Activated CD4-positive, alpha-beta T cell treated with anti-CD3 and anti-CD28 coated beads, Interleukin-2, amount 50 U/mL, for 48 hours (primary cell): ENCODE measurements around the gene CLCN5.
"Not testable (repeated sequence)": the region's sequence is repeated elsewhere in the genome, so short reads cannot be mapped to it uniquely, and the experiment has no call there.

Experiments used
- DNase-seq, 2 experiments: peaks; one replicate each; pipeline ENCODE4 v3.0.0-alpha.2; 2020

Gene CLCN5

GRCh38 chrX:50000937-50001542 is 78.6 kb downstream of the CLCN5 start:
- no peak for DNase-seq

GRCh38 chrX:50002067-50002714 is 79.8 kb downstream of the CLCN5 start:
- DNase-seq = no peak

GRCh38 chrX:50003467-50003866 is 81.1 kb downstream of the CLCN5 start:
- DNase-seq = no peak

GRCh38 chrX:50003927-50004326 is 81.5 kb downstream of the CLCN5 start:
- DNase-seq = no peak

GRCh38 chrX:50025591-50025990 is 103.2 kb downstream of the CLCN5 start:
- not testable (repeated sequence) for DNase-seq

DNA sequence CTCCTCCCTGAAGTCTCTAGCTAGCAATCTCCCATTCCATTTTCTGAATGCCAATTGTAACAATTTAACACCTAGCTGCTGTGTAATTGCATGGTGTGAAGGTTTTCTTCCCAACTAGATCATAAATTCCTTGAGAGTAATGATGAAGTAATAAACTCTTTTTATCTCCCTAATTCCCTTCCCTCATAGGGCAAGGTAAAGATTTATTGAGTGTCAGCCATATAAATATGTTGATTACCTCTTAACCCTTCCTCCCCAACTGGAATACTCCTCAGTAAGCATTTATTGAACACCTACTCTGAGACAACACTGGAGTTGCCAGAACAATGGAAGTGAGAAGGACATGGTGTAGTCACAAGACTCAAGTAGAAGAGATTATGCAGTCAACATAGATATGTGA is 112.7 kb downstream of the CLCN5 start:
- no peak for DNase-seq

DNA sequence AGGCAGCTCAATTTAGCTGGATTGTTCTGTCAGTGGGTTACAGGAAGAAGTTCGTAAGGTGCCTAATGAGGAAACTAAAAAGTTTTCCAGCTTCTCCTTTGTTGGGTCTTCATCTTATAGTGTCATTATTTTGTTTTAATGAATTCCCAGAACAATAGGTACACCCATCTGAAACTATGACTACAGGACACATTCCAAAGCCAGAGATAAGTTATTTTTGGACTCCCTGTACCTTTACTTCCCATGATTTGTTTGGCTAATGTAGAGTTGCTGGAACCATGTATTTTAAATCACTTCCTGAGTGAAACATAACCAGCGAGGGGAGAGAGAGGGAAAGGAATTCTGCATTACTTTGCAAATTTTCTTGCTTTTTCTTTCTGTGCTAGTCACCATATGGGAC is 114.0 kb downstream of the CLCN5 start:
- no peak for DNase-seq

GRCh38 chrX:50045823-50046222 is 123.4 kb downstream of the CLCN5 start:
- DNase-seq = no peak

DNA sequence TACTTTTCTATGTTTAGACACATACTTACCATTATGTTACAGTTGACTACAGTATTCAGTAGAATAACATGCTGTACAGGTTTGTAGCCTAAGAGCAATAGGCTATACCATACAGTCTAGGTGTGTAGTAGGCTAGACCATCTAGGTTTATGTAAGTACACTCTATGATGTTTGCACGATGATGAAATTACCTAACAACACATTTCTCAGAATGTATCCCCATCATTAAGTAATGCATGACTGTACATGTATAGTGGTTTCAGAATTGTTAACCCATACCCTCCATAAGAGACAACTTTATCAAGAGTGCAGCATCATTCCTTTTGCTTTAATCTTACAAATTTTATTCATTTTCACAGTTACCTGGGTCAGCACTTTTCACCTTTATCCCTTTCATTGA is 126.8 kb downstream of the CLCN5 start:
- DNase-seq = no peak

DNA sequence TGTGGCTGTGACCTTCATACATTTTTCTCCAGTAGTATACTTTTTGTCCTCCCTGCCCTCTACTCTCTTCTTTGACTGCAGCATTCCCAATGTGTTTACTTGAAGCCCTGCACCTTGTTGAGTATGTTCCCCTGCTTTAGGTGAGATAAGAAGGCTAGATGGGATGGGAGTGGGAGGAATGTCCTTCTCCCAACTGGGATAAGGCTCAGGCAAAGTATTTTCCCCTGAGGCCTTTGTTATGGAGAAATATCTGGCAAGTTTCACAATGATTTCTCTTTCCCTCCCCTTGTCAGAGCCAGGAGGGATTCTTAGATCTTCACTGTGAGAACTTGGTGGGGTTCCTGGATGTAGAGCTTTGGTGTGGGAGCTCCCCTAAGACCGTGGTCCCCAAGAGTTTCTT is 131.8 kb downstream of the CLCN5 start:
- no peak for DNase-seq

GRCh38 chrX:50066318-50066937 is 144.0 kb downstream of the CLCN5 start:
- DNase-seq = no peak

- no peak for DNase-seq
Observed at GRCh38 chrX:50067435-50068284, 145.3 kb downstream of the CLCN5 start.

GRCh38 chrX:50068285-50068563 is 145.8 kb downstream of the CLCN5 start:
- no peak for DNase-seq

GRCh38 chrX:50068893-50069292 is 146.5 kb downstream of the CLCN5 start:
- DNase-seq = no peak

DNA sequence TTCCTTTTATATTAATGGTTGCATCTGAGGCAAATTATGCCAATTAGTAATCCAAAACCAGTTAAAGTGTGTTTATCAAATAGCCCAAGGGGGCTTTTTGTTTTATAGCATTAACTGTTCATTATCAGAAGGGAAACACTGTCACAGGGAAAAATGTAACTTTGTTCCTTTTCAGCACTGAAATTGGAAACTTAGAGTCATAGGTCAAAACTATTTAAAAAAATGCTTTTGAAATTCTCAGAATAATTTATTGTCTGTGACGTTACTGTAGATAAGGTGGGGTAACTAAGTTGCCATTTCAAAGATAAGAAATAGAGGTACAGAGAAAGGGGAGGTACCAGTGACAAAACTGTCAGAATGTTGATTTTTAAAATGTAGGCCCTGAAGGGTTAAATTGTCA is 149.1 kb downstream of the CLCN5 start:
- DNase-seq = no peak

- no peak for DNase-seq
Observed at GRCh38 chrX:50072110-50072509, 149.7 kb downstream of the CLCN5 start.

DNA sequence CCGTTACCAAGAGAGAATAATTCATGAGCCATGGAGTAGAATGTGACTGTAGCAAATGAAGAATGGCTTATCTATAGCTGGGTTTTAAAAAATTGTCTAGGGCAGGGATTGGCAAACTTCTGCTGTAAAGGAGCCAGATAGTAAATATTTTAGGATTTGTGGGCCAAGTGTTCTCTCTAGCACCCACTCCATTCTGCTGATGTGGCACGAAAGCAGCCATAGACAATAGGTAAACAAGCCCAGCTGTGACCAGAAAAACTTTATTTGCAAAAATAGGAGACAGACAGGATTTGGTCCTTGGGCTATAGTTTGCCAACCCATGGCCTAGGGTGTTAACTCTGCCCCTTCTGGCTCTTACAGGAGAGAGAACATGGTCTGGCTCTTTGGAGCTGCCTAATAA is 151.2 kb downstream of the CLCN5 start:
- DNase-seq = no peak

DNA sequence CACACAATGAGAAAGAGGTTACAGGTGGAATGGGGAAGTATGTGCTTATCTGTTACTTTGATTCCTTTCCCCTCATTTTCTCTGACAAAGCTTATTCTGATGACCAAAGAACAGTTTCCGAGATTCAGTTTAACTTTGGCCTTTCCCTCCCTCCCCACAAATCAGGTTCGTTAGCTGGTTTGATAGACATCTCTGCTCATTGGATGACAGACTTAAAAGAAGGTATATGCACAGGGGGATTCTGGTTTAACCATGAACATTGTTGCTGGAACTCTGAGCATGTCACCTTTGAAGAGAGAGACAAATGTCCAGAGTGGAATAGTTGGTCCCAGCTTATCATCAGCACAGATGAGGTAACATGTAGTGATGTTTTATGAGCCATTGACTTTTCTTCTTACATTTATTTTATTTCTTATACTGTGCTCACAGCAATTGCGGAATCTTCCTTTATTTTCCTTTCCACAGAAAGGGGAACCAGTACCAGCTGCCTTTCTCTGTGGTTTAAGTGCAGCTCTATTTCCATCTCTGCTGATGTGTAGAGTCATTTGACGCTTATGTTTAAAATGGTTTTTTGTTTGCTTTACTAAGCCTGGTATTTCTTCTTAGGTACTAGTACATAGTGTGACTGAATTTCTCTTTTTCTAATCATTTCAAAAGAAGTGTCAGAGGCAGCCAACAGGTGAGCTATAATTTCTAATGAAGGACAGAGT is 153.4 kb downstream of the CLCN5 start:
- no peak for DNase-seq

- peak; percentile 1 to 3 for DNase-seq
Observed at GRCh38 chrX:50081282-50081889, 159.0 kb downstream of the CLCN5 start.

DNA sequence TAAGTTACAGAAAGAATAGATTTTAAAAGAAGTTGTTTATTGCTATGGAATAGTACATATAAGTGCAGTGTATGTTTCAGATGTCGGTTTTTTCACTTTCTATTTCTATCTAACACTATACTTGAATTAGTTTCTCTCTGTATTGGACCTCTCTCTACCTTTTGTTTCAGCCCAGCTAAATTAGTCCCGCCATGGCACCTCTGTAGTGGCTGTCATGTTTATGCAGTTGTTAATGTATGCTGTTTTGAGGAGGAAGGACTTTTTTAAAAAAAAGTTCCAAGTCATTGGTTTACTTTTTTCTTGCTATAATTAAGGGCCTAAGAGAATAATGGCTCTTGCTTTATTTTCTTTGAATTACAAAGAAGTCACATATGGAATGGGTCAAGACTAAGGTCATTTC is 160.3 kb downstream of the CLCN5 start:
- no peak for DNase-seq

GRCh38 chrX:50088645-50089044 is 166.2 kb downstream of the CLCN5 start:
- DNase-seq = no peak

DNA sequence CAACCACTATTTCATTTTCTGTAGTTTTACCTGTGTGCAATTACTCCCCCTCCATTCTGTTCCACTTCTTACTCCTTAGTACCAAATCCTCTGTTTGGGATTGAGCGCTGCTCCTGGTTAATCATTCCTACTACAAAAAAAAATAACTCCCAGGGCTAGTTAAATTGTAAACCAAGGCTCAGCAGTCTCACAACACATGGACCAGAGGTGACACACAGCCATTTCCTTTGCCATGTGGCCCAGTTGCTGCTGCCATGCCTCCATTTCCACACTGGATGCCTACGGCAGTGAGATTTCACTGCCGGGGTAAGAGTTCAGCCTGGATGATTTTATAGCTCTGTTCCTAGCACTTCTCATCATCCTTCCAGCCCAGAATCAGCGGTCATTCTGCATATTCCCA is 171.2 kb downstream of the CLCN5 start:
- no peak for DNase-seq

- DNase-seq = no peak
Observed at GRCh38 chrX:50097071-50097470, 174.7 kb downstream of the CLCN5 start.
